ENCODE measurements around the gene GLT1D1.
"Not testable (repeated sequence)": the region's sequence is repeated elsewhere in the genome, so short reads cannot be mapped to it uniquely, and the experiment has no call there.

GLT1D1 gene

DNA sequence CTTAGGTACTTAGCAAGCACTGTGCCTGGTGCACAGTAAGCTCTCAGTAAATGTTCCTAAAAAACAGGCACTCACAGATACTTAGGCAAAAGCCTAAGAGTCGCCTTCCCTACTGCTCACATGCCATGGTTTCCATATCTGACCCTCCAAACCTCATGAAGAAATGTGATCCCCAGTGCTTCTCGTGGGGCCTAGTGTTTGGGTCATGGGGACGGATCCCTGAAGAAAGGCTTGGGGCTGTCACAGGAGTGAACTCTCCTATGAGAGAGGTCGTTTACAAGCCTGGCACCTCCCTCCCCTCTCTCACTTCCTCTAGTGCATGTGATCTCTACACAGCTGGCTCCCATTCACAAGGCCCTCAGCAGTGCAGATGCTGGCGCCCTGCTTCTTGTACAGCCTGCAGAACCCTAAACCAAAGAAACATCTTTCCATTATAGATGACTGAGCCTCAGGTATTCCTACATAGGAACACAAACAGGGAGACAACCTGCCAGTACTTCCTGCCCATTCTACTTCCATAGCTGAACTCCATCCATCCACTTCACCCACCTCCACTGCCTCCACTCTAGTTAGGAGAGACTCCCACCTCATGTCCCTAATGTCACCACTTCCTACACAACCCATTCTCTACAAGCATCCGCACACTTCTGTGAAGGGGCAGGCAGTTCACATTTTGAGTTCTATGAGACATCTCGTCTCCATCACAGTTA lies 32.4 kb upstream of the GLT1D1 start:
- peak; percentile 35 for DNase-seq

DNA sequence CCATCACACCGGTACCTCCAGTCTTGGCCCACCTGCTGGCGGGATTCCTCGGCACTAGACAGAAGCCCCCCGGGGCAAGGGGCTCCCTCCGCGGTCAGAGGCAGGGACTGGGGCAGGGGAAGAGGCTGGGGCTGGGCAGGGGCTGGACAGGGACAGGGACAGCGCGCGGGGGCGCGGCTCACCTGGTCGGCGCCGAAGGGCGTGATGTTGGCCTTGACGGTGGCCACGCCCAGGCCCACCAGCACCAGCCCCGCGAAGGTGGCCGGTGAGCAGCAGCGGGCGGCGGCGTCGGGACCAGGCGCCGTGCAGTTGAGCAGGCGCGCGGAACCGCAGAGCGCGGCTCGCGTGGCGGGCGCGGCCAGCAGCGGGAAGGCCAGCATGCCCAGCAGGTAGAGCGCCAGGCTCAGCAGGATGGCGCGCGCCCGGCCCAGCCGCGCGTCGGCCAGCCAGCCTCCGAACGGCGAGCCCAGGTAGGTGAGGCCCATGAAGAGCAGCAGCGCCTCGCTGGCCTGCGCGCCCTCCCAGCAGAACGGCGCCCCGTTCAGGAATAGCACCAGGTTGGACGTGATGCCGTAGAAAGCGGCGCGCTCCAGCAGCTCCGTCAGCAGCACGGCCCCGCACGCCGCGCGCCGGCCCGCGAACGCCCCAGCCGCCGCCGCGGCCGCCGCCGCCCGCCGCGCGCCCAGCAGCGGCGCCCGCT lies 29.9 kb upstream of the GLT1D1 start:
- DNase-seq, result peak; percentile 88

DNA sequence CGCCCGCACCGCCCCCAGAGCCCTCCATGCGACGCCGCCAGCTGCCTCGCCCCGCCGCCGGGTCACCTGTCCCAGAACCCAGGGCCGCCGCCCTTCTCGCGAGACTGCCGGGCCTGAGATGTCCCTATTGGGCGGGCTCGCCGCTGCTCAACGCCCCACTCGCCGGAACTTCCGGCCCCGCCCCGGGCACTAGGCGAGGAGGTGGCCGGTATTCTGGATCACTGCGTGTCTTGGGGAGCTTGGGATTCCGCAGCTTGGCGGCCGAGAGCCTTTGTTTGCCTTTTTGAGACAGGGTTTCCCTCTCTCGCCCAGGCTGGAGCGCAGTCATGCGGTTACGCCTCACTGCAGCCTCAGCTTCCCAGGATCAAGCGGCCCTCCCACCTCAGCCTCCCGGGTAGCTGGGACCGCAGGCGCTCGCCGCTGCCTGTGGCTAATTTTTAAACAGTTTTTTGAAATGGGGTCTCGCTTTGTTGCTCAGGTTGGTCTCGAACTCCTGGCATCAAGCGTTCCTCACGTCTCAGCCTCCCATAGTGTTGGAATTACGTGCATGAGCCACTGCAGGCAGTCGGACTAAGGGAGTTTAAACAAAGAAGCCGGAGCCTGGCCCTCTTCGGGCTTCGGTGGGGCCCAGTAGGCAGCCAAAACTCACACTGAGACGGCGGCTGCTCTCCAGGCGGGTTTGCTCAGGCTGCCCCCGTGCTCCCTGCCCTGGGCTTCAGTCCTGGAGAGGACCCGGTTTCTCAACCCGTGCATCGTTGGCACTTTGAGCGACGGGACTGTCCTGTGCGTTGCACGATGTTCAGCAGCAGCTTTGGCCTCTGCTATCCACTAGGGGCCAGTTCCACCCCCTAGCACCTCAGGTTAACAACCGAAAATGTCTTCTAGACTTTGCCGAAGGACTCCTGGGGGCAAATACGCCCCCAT lies 29.1 kb upstream of the GLT1D1 start, which contains the start of gene SLC15A4:
Gene SLC15A4 (minus strand): TSS at position 43 of the 924 bp plus-strand sequence. CDS start 15 bp downstream, at position 28.
- peak; percentile 99 for DNase-seq

GRCh38 chr12:128825835-128826234 lies 27.4 kb upstream of the GLT1D1 start:
- DNase-seq, result peak; percentile 12

DNA sequence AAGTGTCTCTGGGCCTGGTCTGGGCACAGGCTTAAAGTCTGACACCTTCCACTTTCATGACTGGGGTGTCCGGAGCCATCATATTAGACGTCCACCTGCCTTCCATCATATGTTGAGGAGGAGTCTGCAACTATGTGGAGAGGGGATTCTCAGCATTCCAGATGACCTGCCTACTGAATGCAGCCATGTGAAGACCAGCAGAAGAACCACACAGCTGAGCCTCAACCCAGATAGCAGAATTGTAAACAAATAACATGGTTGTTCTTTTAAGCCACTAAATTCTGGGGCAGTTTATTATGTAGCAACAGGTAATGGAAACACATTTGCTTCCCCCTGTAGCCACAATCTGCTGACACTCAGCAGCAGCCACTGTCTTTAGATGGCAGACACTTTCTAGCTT lies 25.6 kb upstream of the GLT1D1 start:
- peak; percentile 20 for DNase-seq

GRCh38 chr12:128829861-128830504 lies 23.3 kb upstream of the GLT1D1 start:
- peak; percentile 45 for DNase-seq

- peak; percentile 29 for DNase-seq
Observed at GRCh38 chr12:128830505-128830893, 22.8 kb upstream of the GLT1D1 start.

- DNase-seq, result no peak
Observed at GRCh38 chr12:128833418-128833817, 19.9 kb upstream of the GLT1D1 start.

- DNase-seq, result not testable (repeated sequence)
Observed at GRCh38 chr12:128839885-128840284, 13.4 kb upstream of the GLT1D1 start.

- no peak for DNase-seq
Observed at GRCh38 chr12:128840862-128841468, 12.3 kb upstream of the GLT1D1 start.

DNA sequence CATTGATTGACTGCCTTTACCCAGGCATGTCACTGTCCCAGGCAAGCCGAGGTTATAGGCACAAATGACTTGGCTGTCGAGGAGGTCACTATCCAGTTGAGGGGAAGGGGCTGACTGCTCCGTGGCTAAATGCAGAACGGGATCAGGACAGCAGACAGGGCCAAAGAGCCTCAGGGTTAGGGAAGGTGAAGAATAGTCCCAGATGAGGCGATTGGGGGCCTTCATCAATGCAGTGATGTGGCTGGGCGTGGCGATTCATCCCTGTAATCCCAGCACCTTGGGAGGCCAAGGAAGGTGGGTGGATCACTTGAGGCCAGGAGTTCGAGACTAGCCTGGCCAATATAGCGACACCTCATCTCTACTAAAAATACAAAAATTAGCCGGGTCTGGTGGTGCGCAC lies 10.7 kb upstream of the GLT1D1 start:
- no peak for DNase-seq

- no peak for DNase-seq
Observed at GRCh38 chr12:128843538-128843937, 9.7 kb upstream of the GLT1D1 start.

DNA sequence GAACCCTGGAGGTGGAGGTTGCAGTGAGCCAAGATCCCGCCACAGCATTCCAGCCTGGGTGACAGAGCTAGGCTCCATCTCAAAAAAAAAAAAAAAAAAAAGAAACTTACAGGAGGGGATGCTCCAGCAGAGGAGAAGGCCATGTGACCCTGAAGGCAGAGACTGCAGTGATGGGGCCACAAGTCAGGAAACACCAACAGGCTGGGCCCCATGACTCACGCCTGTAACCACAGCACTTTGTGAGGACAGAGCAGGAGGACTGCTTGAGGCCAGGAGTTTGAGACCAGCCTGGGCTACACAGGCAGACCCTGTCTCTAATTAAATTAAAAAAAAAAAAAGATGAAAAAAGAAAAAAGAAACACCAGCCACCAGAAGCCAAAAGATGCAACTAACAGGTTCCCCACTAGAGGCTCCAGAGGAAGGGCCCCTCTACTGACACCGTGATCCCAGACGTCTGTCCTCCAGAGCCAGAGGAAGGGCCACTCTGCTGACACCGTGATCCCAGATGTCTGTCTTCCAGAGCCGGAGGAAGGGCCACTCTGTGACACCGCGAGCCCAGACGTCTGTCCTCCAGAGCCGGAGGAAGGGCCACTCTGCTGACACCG lies 9.1 kb upstream of the GLT1D1 start:
- peak; percentile 82 for DNase-seq

- DNase-seq, result not testable (repeated sequence)
Observed at GRCh38 chr12:128846671-128847070, 6.6 kb upstream of the GLT1D1 start.

- DNase-seq, result no peak
Observed at GRCh38 chr12:128848371-128848770, 4.9 kb upstream of the GLT1D1 start.

DNA sequence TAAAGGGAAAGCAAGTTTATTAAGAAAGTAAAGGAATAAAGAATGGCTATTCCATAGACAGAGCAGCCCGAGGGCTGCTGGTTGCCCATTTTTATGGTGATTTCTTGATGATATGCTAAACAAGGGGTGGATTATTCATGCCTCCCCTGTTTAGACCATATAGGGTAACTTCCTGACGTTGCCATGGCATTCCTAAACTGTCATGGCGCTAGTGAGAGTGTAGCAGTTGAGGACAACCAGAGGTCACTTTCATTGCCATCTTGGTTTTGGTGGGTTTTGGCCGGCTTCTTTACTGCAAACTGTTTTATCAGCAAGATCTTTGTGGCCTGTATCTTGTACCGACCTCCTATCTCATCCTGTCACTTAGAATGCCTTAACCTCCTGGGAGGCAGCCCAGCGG lies 3.5 kb upstream of the GLT1D1 start:
- DNase-seq, result not testable (repeated sequence)

- DNase-seq, result no peak
Observed at GRCh38 chr12:128850400-128850799, 2.9 kb upstream of the GLT1D1 start.

DNA sequence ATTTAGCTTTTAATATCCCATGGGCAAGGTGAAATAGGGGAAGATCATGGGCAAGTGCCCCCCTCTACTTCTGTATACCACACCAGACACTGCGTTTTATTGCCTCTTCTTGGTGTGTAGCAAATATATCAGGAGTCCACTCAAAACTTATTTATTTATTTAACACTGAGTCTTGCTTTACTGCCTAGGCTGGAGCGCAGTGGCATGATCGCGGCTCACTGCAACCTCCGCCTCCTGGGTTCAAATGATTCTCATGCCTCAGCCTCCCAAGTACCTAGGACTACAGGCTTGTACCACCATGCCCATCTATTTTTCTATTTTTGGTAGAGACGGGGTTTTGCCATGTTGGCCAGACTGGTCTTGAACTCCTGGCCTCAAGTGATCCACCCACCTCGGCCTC lies 1.8 kb upstream of the GLT1D1 start:
- DNase-seq, result not testable (repeated sequence)

DNA sequence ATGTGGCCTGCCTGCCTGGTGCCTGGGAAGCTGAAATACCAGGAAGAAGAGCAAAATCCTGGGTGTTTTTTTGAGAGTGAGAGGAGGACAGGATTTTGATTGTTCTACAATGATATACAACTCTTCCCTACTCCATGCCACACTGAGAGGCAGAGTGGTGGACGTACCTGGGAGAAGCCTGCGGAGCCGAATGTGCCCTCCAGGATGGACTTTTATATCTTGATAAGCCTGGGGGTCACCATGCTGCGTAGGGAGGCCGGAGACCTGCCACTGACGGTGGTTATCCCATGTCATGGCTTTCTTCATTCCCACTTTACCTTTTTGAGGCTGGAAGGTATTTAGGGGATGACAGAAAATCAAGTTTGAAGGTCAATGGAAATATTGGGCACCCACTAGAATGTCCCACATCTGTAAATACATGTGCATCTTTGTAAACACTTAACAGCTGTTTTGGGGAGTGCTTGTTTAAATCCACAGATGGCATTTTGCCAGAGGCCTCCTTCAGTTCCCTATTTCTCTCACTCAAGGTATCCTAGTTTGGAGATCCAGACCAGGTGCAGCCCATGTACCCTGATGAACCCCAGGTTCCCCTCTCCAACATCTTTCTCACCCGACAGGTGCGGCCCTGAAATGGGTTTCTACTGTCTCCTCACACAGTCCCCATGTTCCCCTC lies 1.1 kb upstream of the GLT1D1 start:
- no peak for DNase-seq

GRCh38 chr12:128853600-128854197 lies 421 bp downstream of the GLT1D1 start:
- no peak for DNase-seq
